Stomach (tissue), 4 donors: Measurements from ENCODE around the gene DDX54.

Source experiments
- EP300 ChIP-seq: sonication (generic); formaldehyde crosslinking; IDR thresholded peaks from one replicate; pipeline ENCODE4 v1.6.1; 2017; ENCODE audit warnings: antibody characterized with exemption
- POLR2A ChIP-seq, 4 donors: fragments of 450-650 bp; IDR thresholded peaks; one replicate each; pipeline ENCODE4 v1.6.1; 2016; ENCODE audit warnings: antibody characterized with exemption in 4 of 4, control low read depth in 2 of 4, mild to moderate bottlenecking in 1 of 4, moderate library complexity in 1 of 4
- POLR2AphosphoS5 ChIP-seq, 3 donors: sonication (generic); formaldehyde crosslinking; IDR thresholded peaks; one replicate each; pipeline ENCODE4 v1.6.1; 2016; ENCODE audit warnings: antibody characterized with exemption in 3 of 3
- TF ChIP-seq, protein P1 (sequence below), 7 experiments: fragments of 450-650 bp in 4 of 7; fragments of 200-600 bp in 3 of 7; sonication (generic) in 3 of 7; IDR thresholded peaks; one replicate each; pipeline ENCODE4 v1.5.1; 2016 to 2019; ENCODE audit warnings: antibody characterized with exemption in 7 of 7, control low read depth in 2 of 7, mild to moderate bottlenecking in 1 of 7

DNA sequence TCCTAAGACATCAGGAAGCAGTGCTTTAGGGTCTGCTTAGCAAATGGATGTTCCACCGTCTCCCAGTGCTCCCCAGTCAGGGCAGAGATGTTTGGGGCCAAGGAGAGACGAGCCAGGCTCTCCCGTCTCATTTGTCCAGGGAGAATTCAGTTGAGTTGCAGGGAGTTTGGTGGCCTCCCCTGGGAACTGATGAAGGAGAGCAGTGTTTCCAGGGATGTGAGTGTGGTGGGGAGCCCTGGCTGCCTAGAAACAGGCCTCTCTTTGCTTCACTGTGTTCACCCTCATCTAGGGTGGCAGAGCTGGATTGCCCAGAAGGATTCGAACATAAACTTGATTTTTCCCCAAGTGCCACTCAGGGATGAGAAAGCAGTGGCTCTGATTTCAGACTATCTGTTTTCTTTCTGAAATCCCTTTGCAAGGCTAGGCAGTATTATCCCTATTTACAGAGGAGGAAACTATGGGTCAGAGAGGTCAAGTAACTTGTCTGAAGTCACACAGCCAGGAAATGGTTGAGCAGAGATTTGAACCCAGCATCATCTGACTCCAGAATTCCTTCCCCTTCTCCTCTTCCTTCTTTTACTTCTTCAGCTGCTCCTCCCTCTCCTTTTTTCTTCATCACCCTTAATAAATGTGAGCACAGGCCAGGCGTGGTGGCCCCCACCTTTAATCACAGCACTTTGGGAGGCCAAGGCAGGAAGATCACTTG, 42.6 kb upstream of the DDX54 start:
- no peak for TF ChIP-seq POLR2A (IDR thresholded peaks at IDR 0.05)
- TF ChIP-seq, protein P1, sequence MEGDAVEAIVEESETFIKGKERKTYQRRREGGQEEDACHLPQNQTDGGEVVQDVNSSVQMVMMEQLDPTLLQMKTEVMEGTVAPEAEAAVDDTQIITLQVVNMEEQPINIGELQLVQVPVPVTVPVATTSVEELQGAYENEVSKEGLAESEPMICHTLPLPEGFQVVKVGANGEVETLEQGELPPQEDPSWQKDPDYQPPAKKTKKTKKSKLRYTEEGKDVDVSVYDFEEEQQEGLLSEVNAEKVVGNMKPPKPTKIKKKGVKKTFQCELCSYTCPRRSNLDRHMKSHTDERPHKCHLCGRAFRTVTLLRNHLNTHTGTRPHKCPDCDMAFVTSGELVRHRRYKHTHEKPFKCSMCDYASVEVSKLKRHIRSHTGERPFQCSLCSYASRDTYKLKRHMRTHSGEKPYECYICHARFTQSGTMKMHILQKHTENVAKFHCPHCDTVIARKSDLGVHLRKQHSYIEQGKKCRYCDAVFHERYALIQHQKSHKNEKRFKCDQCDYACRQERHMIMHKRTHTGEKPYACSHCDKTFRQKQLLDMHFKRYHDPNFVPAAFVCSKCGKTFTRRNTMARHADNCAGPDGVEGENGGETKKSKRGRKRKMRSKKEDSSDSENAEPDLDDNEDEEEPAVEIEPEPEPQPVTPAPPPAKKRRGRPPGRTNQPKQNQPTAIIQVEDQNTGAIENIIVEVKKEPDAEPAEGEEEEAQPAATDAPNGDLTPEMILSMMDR (IDR thresholded peaks at IDR 0.05): no peak
- no peak for TF ChIP-seq POLR2AphosphoS5 (IDR thresholded peaks at IDR 0.05)
- no peak for TF ChIP-seq EP300
